Measurements from ENCODE around the gene VWA1. TPM values are rescaled to one million over a fixed set of nuclear protein-coding genes. Genes with fewer than 3 reads are reported as not detected.
A peak's percentile ranks its signal among the peaks of the same experiment; 100 is the strongest.

Gene VWA1
- polyA plus RNA-seq, 1 donor (not counting 4 experiments of a cell fraction or from before 2014, with no cell fraction given), result 6.5 TPM

DNA sequence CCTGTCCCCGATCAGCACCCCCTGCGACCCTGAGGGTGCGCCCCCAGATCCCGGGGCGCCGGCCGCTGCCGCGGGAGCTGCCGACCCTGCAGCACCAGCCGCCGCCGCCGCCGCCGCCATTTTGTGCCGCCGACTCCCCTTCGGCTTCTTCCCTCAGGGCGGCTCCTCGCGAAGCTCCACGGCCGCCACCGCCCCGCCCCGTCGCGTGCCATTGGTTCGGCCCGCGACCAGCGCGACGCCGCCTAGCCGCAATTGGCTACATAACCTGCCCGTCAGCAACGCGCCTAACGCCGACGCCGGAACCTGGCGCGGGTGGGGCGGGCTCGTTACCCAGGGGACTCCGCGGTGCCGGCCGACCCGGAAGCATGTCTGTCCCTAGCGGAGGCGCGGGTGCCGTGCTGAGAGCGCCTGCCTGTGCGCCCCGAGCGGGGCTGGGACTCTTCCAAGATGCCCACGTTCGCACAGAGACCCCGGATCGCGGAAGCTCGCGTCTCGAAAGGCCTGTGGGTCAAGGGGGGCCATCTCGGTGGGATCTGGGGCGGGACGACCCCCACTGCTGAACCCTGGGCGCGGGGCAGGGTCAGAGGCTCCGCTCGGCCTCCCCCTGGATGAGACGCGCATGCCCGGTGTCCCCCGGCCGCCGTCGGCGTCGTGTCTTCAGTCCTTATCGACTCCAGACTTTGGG lies 36.2 kb upstream of the VWA1 start, which contains the start of gene CCNL2:
CCNL2 (minus strand) TSS at position 149 of the 685 bp plus-strand sequence; CDS start at position 120, 29 bp downstream.
- peaks cover 37% of the 10 kb centered on the region for H3K4me1 ChIP-seq (ENCODE audit: control insufficient read depth, extremely low read depth, insufficient read depth, low read length)
- peaks cover 29 to 42% of the 10 kb centered on the region in 2 experiments for H3K36me3 ChIP-seq (ENCODE audit: control insufficient read depth in 2 of 2, extremely low read depth in 1 of 2, insufficient read depth in 2 of 2, low read length in 2 of 2)
- H3K9ac ChIP-seq (ENCODE audit: control insufficient read depth, extremely low read depth, insufficient read depth, low read length), result peak within 1 kb of the TSS; percentile 90
- H3K4me2 ChIP-seq (ENCODE audit: control insufficient read depth, extremely low read depth, insufficient read depth, low read depth, low read length), result peak within 1 kb of the TSS; percentile 98
- H3K9me1 ChIP-seq (ENCODE audit: control insufficient read depth, extremely low read depth, insufficient read depth, low read length), result no peaks in the 10 kb centered on the region
- peak within 1 kb of the TSS; percentile 86 for H2AFZ ChIP-seq (ENCODE audit: control insufficient read depth, low read length)
- DNase-seq (ENCODE audit: low read depth, low spot score), result peak; percentile 68
- peaks cover 62% of the 10 kb centered on the region for H3K79me2 ChIP-seq (ENCODE audit: control insufficient read depth, insufficient read depth, low read length)
- no peak for FAIRE-seq
- no peaks in the 10 kb centered on the region for H3K27me3 ChIP-seq (ENCODE audit: control insufficient read depth, extremely low read depth, insufficient read depth, low read length)
- peaks cover 7% of the 10 kb centered on the region for H4K20me1 ChIP-seq (ENCODE audit: control insufficient read depth, extremely low read depth, insufficient read depth, low read length)
- peak within 1 kb of the TSS; percentile 92 to 97 (median 97) for H3K4me3 ChIP-seq (ENCODE audit: control insufficient read depth in 2 of 3, extremely low read depth in 1 of 3, insufficient read depth in 2 of 3, low read depth in 1 of 3, low read length in 3 of 3)
- no peaks in the 10 kb centered on the region for H3K9me3 ChIP-seq (ENCODE audit: control insufficient read depth, low read depth, low read length)
- dilution Hi-C loops (cut with MboI; ENCODE audit: extremely low pct_ligation_motif_present, low sequenced_read_pairs), result no loop called here
- TF ChIP-seq, protein P1, sequence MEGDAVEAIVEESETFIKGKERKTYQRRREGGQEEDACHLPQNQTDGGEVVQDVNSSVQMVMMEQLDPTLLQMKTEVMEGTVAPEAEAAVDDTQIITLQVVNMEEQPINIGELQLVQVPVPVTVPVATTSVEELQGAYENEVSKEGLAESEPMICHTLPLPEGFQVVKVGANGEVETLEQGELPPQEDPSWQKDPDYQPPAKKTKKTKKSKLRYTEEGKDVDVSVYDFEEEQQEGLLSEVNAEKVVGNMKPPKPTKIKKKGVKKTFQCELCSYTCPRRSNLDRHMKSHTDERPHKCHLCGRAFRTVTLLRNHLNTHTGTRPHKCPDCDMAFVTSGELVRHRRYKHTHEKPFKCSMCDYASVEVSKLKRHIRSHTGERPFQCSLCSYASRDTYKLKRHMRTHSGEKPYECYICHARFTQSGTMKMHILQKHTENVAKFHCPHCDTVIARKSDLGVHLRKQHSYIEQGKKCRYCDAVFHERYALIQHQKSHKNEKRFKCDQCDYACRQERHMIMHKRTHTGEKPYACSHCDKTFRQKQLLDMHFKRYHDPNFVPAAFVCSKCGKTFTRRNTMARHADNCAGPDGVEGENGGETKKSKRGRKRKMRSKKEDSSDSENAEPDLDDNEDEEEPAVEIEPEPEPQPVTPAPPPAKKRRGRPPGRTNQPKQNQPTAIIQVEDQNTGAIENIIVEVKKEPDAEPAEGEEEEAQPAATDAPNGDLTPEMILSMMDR (optimal IDR thresholded peaks at IDR 0.05 in 1 of 3, IDR thresholded peaks at IDR 0.05 in 1 of 3, conservative IDR thresholded peaks at IDR 0.05 in 1 of 3; ENCODE audit: extremely low read depth in 1 of 3, insufficient read depth in 2 of 3, low read length in 3 of 3), result peak; percentile 34 to 74 (median 39)
- TF ChIP-seq EZH2 (IDR thresholded peaks at IDR 0.05; ENCODE audit: low read length), result no peak
- peak within 1 kb of the TSS; percentile 84 for H3K27ac ChIP-seq (ENCODE audit: control insufficient read depth, insufficient read depth, low read length)

DNA sequence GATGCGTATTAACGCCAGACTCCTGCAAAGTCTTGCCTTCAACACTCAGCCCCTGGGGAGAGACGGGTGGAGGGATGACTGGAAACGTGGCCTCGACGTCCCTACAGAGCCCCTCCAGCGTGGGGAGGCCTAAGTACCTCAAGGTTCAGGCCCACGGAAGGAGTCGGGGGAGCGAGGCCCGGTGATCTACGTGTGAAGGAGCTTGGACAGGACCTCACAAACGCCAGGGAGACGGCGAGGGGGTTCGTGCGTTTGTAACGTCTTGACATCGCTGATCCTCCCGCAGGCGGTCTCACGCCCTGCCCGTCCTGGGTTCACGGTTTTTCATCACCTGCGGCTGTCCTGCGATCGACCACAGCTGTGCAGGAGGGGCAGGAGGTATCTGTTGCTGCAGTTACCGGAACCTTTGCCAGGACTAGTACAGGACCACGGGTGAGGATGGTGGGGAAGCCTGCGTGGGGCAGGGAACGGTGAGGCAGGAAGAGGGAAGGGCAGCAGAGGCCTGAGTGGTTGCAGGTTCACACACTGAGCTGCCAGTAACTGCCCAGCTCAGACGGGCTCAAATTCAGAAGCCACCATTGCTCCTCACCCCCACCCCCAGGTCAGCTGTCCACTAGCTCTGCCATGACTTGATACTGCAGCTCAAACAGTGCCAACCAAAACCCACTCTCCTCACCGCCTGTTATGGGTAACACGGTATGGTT lies 35.5 kb upstream of the VWA1 start:
- H3K27me3 ChIP-seq (ENCODE audit: control insufficient read depth, extremely low read depth, insufficient read depth, low read length), result no peaks in the 10 kb centered on the region
- dilution Hi-C loops (cut with MboI; ENCODE audit: extremely low pct_ligation_motif_present, low sequenced_read_pairs), result no loop called here
- H3K4me2 ChIP-seq (ENCODE audit: control insufficient read depth, extremely low read depth, insufficient read depth, low read depth, low read length), result peak overlapping the region; percentile 88
- FAIRE-seq (no peak), DNase-seq (ENCODE audit: low read depth, low spot score) (no peak)
- no peak overlapping the region for H2AFZ ChIP-seq (ENCODE audit: control insufficient read depth, low read length)
- no peaks in the 10 kb centered on the region for H3K9me1 ChIP-seq (ENCODE audit: control insufficient read depth, extremely low read depth, insufficient read depth, low read length)
- peaks cover 7% of the 10 kb centered on the region for H4K20me1 ChIP-seq (ENCODE audit: control insufficient read depth, extremely low read depth, insufficient read depth, low read length)
- H3K79me2 ChIP-seq (ENCODE audit: control insufficient read depth, insufficient read depth, low read length), result peaks cover 66% of the 10 kb centered on the region
- peak overlapping the region; percentile 72 for H3K27ac ChIP-seq (ENCODE audit: control insufficient read depth, insufficient read depth, low read length)
- H3K9ac ChIP-seq (ENCODE audit: control insufficient read depth, extremely low read depth, insufficient read depth, low read length), result peak overlapping the region; percentile 90
- peaks cover 37% of the 10 kb centered on the region for H3K4me1 ChIP-seq (ENCODE audit: control insufficient read depth, extremely low read depth, insufficient read depth, low read length)
- peaks cover 30 to 41% of the 10 kb centered on the region in 2 experiments for H3K36me3 ChIP-seq (ENCODE audit: control insufficient read depth in 2 of 2, extremely low read depth in 1 of 2, insufficient read depth in 2 of 2, low read length in 2 of 2)
- H3K9me3 ChIP-seq (ENCODE audit: control insufficient read depth, low read depth, low read length), result no peaks in the 10 kb centered on the region
- peak overlapping the region; percentile 88 to 94 (median 92) for H3K4me3 ChIP-seq (ENCODE audit: control insufficient read depth in 2 of 3, extremely low read depth in 1 of 3, insufficient read depth in 2 of 3, low read depth in 1 of 3, low read length in 3 of 3)
- TF ChIP-seq, protein P1 (optimal IDR thresholded peaks at IDR 0.05 in 1 of 3, IDR thresholded peaks at IDR 0.05 in 1 of 3, conservative IDR thresholded peaks at IDR 0.05 in 1 of 3; ENCODE audit: extremely low read depth in 1 of 3, insufficient read depth in 2 of 3, low read length in 3 of 3), result no peak
- TF ChIP-seq EZH2 (IDR thresholded peaks at IDR 0.05; ENCODE audit: low read length), result no peak
